ENCODE data around the gene ACACB.

The ACACB gene

DNA sequence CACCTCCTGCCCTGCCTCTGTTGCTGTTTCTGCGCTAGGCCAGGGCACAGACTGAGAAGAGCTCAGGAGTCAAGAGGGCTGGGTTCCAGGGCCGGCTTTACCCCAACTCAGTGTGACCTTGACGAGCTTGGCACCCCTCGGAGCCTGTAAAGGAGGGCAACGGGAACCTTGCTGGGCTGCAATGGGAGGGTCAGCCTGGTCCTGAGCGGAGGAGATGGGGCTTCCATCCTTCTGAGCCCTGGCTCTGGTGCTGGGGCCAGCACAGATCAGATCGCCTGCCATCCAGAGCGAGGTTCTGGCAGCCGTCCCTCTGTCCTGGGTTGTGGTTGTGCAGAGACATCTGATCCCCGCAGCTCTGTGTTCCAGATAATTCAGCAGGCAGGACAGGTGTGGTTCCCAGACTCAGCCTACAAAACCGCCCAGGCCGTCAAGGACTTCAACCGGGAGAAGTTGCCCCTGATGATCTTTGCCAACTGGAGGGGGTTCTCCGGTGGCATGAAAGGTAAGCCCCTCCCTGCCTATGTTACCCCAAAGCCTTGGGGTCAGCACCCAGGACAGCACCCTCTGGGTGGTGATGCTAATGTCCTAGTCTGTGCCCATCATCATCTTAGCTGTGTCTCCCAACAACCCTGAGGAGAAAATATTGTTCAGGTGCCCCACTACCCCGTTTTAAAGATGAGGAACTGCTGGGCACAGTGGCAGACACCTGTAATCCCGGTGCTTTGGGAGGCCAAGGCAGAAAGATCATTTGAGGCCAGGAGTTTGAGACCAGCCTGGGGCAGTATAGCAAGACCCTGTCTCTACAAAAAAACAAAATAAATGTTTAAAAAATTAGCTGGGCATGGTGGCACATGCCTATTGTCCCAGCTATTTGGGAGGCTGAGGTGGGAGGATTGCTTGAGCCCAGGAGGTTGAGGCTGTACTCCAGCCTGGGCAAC is 142.5 kb downstream of the ACACB start:
- DNase-seq: no peak

DNA sequence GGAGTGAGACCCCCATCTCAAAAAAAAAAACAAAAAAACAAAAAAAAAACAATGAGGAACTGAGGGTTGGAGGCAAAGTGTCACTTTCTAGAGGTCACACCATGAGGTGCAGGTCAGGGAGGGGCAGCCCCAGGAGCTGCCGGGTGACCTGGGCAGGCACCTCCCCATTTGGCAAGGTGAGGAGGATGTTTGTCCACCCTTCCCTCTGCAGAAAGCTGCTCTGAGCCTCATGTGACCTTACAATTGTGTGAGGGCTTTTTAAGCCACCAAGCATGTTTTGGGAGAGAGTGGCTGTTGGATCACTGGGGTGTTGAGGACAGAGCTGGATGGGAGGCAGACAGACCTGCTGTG is 143.1 kb downstream of the ACACB start:
- DNase-seq: no peak

DNA sequence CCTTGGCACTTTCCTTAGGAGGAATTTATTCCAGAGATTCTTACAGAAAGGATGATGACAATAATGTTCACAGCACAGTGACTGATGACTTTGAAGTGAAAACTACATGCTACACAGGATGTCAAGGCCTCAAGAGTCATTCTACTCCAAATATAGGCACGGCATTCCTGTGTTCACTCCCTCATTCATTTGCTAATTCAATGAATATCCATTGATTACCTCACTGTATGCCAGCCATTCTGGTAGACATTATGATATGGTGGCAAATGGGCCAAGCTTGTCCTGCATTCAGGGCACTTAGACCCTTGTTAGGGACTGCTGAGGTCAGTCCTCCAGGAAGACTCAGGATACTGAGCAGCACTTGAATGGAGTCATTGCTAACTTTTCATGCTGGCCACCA is 144.7 kb downstream of the ACACB start:
- DNase-seq: no peak

DNA sequence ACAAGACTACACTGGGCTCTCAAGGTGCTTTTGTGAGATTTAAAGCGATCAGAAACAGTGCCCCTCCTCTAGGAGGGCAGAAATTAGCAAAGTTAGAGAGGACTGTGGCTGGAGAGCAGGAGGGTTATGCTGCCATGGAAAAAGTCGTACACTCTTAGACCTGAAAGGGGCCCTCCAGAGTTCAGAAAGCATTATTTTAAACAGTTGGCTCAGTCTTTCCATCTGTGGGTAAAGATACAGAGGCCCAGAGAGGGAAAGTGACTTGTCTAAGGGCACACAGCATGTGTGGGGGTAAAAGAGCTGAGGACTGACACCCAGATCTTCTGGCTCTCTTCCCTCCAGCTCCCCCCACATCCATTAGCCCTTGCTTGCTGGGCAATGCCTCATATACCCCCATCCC is 145.6 kb downstream of the ACACB start:
- DNase-seq: no peak

DNA sequence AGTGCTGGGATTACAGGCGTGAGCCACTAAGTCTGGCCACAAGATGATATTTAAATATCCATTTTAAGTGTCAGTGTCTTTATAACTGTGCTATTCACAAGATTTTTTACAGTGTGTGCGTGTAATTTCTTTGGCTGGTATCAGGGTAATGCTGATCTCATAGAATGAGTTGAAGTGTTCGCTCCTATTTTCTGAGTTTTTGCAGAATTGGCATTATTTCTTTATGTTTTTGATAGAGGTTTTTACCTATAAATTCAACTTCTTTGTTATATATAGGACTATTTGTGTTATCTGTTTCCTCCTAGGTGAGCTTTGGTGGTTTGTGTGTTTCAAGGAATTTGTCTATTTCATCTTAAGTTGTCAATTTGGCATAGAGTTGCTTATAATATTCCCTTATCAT is 147.1 kb downstream of the ACACB start:
- DNase-seq: no peak

DNA sequence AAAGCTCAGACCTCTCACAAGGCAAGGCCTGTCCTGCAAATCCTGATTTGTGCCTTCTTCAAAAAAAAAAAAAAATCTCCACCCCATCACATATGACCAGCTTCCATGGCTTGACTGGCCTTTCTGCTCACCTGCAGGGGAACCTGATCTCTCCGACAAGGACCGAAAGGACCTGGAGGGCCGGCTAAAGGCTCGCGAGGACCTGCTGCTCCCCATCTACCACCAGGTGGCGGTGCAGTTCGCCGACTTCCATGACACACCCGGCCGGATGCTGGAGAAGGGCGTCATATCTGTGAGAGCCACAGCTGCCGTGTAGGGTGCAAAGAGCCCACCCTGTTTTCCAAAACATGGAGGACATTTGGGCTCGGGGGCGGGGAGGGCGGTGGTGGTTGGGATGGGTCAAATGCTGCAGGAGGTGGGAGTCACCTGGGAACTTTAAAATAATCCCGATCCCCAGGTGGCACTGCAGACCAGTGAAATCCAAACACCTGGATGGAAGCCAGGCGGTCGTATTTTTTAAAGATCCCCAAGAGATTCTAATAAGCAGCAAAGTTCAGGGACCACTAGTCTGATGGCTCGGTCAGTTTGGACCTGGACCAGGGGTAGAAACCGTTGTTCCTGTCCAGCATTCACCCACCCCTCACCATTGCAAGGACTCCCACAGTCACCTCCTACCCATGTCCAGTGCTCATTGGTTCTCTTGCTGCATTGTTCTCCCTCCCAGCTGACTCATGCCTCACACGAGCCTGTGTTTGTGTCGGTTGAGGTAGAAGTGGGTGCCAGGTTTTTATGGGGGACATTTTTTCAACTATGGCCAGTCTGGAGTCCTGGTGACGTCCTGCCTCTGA is 147.9 kb downstream of the ACACB start:
- peak; percentile 86 for DNase-seq

DNA sequence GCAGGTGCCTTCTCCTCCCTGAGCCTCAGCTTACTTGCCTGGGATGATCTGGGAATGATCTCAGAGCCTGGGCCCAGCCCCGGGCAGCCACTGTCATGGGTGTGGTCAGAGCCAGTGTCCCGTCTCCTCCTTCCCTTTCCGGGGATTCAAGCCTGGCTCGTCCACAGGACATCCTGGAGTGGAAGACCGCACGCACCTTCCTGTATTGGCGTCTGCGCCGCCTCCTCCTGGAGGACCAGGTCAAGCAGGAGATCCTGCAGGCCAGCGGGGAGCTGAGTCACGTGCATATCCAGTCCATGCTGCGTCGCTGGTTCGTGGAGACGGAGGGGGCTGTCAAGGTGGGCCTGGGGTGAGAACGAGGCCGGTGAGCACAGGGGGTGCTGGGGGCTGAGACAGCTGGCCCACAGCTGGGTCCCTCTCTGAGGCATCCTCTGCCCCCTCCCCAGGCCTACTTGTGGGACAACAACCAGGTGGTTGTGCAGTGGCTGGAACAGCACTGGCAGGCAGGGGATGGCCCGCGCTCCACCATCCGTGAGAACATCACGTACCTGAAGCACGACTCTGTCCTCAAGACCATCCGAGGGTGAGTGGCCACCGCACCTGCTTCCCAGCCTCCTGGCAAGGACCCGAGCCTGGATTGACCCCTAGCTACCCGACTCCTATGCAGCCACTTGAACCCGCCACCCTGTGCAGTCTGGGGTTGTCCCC is 148.7 kb downstream of the ACACB start:
- DNase-seq: no peak

DNA sequence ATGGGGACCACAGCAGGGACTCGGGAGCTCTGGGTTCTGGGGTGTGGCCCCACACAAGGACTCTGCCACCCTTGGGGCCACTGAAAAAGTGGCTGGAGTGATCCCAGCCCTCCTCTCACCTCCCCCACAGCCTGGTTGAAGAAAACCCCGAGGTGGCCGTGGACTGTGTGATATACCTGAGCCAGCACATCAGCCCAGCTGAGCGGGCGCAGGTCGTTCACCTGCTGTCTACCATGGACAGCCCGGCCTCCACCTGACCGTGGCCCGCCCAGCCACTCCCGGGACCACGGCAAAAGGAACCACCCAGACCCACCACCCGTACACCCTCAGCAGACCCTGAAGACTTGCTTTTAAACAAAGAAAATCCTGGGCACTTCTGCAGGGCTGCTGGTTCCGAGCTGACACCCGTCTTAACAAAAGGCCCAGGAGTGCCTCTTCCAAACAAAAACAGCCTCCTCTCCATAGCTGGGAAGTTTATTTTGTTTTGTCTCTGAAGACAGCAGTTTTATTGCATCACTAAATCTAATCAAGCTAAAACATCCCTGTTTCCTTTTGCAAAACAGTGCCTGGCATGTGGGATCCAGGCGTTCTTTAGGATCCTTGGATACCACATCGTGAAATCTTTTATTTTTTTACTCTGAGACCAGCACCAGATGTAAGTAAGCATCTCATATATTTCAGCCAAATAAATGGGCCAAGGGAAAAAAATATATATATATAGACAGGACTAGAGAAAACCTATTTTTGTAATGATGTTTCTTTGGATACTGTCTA is 149.9 kb downstream of the ACACB start:
- no peak for DNase-seq

DNA sequence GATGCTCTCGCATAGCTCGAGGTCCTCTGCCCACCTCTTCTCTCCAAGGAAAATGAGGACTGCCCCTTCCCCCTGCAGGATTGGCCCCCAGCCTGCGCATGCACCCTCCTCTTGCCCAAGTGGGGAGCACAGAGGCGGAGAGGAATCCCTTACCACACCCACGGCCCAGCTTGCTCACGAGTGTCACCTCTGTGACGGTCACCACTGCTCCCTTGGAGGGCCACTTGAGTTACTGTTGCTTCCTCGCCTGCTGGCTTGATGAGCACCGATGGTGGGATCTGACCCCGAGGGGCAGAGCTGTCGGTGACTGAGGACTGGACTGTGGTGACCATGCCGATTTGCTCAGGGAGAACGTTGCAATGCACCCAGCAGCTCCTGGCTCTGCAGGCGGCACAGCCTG is 151.0 kb downstream of the ACACB start:
- DNase-seq: no peak

DNA sequence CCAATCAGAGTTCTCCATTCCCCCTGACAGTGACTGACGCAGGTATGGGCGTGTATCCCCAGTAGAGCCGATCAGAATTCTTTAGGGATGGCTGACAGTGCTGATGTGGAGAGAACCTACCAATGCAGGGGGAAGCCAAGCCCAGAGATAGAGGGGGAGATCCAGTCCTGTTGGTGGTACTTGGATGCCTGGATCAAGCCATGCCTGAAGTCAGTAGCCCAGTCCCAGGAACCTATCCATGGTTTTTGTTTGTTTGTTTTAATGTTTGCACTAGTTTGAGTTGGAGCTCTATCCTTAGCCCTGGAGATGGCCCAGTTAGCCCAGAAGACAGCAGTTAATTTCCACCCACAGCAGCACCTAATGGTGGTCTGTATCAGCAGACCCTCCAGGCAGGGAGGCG is 152.5 kb downstream of the ACACB start:
- no peak for DNase-seq

DNA sequence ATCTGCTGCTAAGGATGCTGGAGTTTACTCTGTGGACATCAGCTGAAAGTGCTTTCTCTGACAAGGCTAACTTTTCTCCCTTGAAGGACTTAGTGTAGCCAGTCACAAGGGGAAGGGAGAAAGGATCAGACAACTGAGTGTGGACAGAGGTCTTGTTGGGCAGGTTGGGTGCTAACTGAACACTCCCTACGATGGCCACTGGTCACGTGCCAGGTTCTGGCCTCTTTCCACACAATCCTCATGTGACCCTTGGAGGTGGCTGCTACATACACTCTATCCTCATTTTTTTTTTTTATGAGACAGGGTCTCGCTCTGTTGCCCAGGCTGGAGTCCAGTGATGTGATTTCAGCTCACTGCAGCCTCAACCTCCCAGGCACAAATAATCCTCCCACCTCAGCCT is 153.0 kb downstream of the ACACB start:
- no peak for DNase-seq

DNA sequence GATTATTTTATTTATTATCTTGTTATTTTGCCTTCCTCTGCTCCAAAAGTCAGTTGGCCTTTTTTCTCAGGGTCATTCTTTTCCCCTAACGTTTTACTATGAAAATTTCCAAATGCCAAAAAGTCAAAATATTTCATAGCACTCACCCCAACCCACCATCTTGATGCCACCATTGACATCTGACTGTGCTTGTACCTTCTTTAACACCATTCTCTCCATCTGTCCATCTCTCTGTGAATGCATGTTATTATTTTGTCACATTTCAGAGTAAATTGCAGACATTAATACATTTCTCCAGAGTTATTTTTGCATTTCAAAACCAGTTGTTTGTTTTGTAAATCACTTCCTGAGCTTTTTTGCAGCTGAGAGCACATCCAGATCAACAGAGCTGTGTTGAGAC is 154.1 kb downstream of the ACACB start:
- no peak for DNase-seq

DNA sequence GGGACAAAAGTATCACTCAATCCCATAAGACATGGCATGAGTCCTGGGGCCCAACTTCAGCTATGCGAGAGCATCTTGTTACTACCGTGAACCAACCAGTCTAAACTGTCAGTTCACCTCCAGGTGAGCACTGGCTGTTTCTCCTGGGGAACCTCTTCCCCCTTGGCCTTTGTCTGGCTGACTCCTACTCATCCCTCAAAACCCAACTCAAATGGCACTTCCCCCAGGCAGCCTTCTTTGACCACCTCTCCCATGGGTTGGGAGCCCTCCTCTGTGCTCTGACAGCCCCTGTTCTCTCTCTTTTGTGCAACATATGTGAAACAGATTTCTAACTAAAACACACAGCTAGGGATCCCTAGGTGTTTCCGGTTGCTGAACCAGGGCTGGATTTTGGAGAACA is 155.0 kb downstream of the ACACB start:
- no peak for DNase-seq

DNA sequence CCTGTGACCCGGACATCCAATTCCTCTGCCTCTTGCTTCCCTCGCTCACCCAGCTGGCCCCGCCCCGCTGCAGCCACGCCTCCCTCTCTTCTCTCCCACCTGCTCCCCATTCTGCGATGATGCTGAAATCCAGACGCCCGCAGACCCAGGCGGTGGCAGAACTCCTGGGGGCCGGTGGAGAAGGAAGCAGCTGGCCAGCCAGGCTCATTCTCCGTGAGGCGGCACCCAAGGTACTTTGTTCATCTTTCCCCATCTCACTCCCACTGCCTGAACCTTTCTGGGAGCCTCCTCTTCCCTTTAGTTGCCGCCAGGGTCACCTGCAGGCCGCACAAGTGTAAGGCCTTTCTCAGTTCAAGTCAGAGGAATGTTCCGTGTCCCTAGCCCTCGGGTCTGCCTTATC is 157.0 kb downstream of the ACACB start:
- peak; percentile 84 for DNase-seq

DNA sequence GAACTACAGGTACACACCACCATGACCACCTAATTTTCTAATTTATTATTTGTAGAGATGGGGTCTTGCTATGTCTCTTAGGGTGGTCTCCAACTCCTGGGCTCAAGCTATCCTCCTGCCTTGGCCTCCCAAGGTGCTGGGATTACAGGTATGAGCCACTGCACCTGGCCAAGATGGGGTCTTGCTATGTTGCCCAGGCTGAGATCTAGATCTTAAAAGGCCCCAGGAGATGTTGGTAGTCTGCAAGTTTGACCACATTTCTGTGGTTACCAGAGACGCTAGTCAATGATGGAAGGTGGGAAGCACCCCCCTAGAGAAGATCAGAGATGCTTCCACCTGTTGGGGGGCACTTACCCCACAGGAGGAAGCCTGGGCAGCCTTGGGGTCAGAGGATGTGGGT is 158.0 kb downstream of the ACACB start:
- no peak for DNase-seq

DNA sequence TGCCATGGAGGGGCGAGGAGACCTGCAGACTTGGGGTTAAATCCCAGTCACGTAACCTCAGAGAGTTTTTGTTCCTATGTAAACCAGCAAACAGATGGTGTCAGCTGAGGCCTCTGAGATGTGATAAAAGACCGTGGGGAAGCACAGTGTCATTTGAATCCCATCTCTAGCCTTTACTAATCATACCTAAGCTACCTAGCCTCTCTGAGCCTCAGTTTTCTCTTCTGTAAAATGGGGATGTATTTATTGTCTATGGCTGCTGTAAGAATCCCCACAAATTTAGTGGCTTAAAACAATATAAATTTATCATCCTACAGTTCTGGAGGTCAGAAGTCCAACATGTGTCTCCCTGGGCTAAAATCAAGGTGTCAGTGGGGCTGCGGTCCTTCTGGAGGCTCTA is 158.8 kb downstream of the ACACB start:
- DNase-seq: no peak

DNA sequence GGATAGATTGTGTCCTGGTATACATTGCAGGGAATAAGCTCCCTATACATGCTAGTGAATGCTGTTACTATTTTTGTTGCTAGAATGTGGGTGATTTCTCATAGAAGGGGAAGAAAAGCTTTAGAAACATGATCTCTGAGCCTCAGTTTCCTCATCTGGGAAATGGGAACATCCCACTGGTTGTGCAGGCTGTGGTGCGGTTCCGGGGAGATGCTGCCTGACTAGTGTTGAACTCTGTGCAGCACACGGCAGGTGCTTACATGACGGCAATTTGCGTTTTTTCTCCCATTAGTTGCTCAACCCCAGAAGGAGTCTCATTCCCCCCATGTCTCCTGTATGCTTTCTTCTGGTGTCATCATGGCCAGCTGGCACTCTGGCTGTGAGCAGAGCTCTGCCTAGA is 159.8 kb downstream of the ACACB start:
- no peak for DNase-seq

DNA sequence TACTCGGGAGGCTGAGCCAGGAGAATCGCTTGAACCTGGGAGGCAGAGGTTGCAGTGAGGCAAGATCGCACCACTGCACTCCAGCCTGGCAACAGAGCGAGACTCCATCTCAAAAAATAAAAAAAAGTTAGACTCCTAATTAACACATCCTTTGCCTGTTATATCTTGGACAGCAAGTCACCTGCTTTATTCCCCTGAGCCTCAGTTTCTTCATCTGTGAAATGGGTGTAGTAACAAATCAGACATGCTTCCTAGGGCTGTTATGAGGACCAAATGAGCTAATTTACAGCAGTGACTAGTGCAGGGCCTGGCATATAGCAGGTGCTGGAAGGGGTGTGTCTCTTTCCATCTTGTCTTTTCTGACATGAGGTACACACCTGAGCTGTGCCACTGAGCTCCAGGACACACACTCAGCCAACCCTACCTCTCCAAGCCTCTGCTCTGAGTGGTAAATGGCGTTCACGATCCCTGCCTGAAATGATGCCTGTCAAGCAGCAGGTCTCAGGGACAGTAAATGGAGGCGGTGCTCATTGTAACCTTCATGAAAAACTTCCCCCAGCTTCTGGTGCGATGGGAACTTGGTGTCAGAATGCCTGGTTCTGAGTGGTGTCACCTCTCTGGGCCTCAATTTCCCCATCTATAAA is 161.0 kb downstream of the ACACB start:
- no peak for DNase-seq

DNA sequence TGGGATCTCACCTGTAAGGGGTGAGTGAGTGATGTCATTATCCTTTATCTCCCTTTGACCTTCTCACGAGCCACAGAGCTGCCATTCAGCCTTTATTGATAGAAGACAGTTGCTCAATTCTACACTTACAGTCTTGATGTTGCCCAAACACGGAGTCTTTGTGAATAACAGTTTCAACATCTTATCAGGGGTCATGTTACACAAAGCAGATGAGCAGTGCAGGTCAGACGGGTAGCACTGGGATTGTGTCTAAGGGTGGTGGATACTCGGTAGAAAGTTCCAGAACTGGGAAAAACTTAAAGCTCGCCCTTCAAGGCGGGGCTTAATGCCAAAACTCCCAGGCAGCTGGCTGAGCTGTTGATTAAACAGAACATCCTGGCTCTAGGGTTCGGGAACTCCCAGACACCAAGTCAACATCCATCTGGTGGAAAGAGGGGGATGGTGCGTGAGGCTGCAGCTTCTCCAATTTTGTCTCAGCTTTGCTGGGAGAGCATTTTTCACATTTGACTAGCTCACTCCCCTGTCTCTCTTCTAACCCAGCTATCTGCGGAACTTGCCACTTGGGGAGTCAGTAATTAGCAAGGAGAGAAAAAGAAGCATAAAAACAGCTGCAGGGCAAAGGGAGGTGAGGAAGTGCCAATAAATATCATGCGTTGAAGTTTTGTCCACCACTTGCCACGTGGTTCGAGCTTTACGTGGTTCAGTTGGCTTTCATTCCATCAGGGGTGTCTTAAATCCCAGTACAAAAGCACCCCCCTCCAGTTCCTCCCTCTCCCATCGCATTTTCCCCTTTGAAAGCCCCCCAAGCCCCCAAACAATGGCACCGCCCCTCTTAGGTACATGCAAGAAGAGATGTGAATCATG is 161.7 kb downstream of the ACACB start:
- DNase-seq: no peak

DNA sequence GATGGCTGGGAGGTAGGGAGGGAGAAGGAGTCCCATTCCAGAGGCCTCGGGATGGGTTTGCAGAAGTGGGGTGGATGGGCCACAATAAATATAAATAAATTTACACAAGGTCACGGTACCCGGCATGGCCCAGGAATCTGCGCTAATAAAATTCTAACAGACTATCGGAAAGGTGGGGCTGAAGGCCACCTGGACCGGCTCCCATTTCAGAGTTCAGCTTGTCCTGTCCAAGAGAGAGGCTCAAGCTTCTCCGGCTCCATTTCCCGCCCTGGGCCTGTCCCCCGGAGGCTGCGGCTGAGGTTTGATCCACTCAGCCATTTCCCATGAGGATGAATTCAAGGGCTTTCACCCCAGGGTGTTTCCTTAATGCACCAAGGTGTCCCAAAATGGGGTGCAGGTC is 162.5 kb downstream of the ACACB start:
- no peak for DNase-seq

DNA sequence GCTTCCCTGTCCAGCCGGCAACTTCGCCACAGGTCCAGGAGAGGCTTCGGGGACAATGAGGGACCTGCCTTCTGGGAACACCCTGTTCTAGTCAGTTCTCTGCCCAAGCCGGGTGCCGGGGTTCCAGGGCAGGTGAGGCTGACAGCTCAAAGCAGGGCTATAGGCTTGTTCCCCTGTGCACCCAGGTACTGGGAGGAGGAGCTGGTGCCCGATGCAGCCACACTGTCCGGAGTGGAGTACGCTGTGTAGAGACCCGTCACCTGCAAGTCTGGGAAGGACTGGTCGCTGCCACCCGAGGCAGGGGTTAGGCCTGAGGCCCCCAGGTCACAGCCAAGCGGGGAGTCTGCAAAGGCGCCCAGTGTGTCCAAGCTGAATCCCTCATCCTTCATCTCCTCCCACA is 163.1 kb downstream of the ACACB start:
- DNase-seq: no peak

Measured in NCI-H146 (cell line).